Stimulated activated CD4-positive, alpha-beta T cell treated with anti-CD3 and anti-CD28 coated beads, Interleukin-1b, Interleukin-23, amount 100 ng/mL, for 48 hours (primary cell): ENCODE measurements around the gene INTS3.
A peak's percentile ranks its signal among the peaks of the same experiment; 100 is the strongest.
"Not testable (repeated sequence)": the region's sequence is repeated elsewhere in the genome, so short reads cannot be mapped to it uniquely, and the experiment has no call there.

Source experiments
- DNase-seq: peaks from one replicate; pipeline ENCODE4 v3.0.0-alpha.2; 2020

The INTS3 gene

DNA sequence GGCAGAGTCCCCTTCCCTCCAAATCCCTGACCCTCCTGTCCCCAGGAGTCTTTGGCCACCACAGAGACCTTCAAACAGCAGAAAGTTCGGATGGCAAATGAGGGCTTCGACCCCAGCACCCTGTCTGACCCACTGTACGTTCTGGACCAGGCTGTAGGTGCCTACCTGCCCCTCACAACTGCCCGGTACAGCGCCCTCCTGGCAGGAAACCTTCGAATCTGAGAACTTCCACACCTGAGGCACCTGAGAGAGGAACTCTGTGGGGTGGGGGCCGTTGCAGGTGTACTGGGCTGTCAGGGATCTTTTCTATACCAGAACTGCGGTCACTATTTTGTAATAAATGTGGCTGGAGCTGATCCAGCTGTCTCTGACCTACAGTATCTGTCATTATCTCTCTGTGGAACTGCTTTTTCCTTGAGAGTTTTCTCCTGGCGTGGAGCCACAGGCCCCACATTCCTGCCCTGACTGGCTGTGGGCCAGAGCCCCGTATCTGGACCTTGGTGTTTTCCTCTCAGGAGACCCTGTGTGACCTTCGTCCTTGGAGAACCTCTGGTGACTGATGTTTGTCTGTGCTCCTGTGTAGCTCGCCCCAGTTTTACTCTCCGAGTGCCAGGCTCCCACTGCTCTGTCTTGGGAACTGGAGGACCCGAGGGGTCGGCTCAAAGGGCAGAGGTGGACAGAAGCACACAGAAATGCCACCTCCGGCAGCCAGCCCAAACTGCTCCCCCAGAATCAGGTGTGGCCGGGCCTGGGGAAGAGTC lies 52.1 kb downstream of the INTS3 start:
- no peak for DNase-seq

DNA sequence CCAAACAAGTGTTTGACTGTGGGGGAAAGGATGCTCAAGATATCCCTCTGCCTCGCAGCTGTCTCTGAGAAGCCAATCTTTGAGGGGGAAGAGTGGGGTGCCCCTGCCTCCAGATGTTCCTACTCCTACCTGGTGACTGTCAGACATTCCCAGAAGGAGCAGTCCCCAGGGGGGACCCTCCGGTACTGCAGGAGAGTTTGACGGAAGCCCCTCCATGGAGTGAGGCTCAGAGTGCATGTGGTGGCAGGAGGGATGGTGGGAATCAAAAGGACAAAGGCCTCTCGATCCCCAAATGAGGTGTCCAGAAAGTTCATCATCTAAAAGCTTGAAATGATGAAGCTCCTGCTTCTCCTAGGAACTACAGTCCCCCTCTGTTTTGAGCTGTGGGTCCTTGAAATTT lies 52.7 kb downstream of the INTS3 start:
- DNase-seq, result no peak

DNA sequence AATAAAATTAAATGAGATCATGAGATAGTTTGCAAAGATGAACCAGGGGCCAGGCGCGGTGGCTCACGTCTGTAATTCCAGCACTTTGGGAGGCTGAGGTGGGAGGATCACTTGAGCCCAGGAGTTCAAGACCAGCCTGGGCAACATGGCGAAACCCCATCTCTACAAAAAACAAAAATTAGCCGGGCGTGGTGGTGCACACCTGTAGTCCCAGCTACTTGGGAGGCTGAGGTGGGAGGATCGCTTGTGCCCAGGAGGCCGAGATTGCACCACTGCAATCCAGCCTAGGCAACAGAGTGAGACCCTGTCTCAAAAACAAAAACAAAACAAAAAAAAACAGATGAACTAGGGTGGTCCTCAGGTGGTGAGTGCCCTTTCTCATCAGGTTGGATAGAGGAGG lies 54.8 kb downstream of the INTS3 start:
- not testable (repeated sequence) for DNase-seq

DNA sequence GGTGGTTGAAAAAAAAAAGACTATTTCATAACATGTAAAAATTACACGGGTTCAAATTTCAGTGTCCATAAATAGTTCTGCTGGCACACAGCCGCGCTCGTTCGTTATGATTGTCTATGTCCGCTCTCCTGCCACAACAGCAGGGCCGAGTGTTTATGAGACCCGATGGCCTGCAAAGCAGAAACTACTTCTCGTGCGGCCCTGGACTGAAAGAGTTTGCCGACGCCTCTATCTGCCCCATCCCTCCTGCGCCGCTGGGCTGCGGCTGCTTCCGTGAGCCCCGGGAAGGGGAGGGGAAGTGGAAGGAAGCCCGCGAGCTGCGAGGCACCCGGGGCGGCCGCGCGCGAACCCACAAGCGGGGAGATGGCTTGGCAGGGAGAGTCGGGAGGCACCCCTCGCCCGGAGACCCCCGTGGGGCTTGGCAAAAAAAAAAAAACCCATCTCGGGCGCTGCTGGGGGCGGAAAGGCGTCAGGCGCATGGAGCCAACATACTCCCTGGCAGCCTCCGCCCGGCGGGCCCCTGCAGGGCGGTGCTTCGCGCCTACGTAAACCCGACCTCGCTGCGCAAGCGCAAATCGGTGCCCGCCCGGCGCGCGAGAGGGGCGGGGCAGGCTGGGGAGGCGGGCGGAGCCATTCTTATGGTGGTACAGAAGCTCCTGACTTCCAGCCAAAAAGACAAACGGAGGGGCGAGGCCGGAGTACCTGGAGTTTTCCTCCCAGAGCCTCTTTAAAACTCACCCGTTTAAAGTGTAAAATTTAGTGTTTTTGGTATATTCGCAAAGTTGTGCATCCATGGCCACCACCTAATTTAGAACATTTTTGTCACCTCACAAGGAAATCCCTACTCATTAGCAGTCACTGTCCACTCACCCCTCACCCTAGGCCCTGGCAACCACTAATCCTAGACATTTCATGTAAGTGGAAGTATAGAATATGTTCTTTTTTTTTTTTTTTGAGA lies 55.7 kb downstream of the INTS3 start:
- peak; percentile 89 for DNase-seq

DNA sequence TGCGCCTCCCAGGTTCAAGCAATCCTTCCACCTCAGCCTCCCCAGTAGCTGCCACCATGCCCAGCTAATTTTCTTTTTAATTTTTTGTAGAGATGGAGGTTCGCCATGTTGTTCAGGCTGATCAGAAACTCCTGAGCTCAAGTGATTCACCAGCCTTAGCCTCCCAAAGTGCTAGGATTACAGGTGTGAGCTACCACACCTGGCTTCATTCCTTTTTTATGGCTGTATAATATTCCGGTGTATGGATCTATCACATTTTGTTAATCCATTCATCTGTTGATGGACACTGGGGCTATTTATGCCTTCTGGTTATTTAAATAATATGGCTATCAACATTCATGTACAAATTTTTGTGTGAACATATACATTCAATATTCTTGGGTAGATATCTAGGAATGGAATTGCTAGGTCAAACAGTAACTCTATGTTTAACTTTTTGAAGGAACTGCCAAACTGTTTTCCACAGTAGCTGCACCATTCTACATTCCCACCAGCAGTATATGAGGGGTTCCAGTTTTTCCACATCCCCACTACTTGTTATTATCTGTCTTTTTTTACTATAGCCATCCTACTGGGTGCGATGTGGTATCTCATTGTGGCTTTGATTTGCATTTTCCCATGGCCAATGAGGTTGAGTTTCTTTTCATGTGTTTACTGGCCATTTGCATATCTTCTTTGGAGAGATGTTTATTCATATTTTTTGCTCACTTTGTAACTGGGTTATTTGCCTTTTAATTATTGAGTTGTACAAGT lies 58.4 kb downstream of the INTS3 start:
- DNase-seq, result no peak

DNA sequence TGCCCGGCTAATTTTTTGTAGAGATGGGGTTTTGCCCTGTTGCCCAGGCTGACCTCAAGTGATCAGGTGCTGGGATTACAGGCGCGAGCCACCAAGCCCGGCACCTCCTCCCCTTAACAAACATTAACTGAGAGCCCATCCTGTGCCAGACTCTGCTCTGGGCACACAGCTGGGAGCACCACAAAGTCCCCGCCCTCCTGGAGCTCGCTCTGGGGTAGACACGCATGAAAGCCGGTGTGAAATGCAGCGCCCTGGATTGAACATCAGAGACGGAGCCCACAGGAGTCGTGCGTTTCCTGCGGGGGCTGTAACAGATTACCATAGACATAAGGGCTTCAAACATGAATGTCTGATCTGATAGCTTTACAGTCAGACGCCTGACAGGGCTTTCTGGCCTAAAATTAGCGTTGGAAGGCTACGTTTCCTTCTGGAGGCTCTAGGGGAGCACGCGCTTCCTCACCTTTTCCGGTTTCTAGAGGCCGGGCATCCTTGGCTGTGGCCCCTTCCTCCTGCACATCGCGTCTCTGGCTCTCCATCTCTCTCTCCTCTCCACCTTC lies 61.7 kb downstream of the INTS3 start:
- no peak for DNase-seq

DNA sequence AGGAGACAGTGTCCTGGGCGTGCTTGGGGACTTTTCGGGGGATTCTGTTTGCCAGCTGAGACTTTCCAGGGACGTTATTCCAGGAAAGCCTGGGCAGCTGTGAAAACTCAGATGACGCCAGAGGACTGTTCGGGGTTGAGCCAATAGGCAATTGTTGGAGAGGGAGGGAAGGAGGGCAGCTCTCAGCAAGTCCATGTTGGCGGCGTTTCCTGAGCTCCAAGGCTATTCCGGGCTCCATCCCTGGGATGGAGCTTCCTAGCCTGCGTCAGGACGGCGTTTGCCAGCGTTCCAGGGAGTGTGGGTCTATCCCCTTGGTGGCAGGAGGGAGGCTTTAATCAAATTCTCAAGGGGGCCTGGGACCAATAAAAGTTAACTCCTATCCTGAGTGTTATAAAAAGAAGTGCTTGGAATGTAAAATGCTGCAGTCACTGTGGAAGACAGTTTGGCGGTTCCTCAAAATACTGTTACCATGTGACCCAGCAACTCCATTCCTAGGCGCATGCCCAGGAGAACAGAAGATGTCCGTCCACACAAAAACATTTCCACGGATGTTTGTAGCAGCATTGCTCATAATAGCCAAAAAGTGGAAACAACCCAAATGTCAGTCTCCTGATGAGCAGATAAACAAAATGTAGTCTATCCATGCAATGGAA lies 62.6 kb downstream of the INTS3 start:
- no peak for DNase-seq

DNA sequence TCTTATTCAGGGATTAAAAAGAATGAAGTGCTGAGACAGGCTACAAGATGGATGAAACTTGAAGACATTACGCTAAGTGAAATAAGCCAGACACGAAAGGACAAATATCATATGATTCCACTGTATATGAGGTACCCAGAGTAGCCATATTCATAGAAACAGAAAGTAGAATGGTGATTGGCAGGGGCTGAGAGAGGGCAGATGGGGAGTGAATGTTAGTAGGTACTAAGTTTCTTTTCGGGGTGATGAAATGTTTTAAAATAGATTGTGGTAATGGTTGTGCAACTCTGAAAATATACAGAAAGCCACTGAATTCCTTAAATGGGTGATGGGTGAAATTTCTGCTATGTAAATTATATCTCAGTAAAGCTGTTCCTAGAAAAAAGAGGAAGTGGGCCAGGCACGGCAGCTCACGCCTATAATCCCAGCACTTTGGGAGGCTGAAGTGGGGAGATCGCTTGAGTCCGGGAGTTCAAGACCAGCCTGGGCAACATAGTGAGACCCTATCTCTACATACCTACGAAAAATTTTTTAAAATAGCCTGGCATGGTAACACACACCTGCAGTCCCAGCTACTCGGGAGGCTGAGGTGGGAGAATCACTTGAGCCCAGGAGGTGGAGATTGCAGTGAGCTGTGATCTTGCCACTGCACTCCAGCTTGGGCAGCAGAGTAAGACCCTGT lies 63.3 kb downstream of the INTS3 start:
- DNase-seq, result no peak

DNA sequence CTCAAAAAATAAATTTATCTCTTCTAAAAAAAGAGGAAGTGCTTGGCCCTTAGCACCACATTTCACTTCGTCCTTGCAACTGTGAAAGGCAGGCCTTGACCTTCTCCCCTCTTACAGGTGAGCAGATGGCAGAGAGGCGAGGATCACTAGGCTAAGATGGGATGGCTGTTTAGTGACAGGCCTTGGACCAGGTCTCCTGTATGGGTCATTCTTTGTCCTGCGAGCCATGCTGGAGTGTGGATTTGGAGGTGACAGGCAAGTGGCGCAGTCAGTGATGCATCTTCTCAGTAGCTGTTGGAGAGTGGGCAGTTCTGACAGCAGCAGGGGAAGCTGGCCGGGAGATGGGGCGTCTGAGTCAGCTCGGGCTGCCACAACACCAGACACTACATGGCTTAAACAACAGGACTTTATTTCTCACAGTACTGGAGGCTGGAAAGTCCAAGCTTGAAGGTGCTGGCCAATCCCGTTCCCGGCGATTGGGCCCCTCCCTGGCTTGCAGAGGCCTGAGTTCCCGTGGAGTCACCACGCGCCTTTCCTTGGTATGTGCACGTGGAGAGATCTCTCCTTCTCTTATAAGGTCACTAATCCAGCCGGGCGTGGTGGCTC lies 63.9 kb downstream of the INTS3 start:
- DNase-seq, result peak; percentile 33

DNA sequence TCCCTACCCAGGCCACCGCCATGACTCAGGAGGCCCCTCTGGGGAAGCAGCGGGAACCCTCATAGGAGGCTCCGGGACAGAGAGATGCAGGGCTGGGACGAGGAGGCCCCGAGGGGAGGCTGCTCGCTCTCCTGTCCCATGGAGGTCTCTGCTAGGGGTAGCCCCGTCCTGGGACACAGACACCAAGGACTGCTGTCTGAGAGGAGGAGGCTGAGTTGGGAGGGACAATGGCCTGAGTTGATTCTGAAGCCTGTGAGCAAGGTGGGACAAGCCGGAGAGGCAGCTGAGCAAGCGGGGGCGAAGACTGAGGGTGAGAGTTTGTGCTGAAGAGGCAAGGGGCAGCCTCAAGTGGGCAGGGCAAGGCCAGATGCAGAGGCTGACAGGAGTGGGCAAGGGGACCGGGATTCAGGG lies 64.8 kb downstream of the INTS3 start:
- no peak for DNase-seq

DNA sequence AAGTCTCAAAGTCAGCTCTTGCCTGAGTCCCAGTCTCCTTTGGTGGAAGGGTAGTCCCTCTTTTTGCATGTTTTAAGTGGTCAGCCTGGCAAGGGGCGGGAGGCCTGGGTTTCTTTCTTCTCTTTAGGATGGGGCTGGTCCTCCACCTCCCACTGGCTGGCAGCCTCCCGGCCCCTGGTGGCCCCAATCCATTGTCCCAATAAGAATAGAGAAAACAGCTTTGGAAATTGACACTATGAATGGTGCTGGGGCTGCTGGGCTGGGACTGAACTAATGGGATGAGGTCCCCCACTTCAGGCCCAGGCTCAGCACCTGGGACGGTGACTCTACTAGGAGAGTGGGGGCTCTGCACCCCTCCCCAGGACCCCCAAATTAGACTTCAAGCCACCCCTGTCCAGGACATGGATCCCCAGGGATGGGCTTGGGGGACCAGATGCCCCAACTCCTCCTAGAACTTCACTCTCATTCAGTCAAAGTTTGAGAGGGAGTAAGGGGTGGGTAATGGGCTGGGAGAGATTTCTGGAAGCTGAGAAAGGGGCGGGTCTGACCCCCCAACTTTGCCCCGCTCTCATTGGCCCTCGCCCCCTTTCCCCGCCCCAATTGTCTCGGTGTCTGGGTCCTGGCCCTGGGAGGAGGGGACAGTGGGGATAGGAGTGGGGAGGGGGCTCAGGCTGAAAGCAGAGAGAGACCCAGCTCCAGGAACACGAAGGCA lies 65.6 kb downstream of the INTS3 start:
- no peak for DNase-seq

DNA sequence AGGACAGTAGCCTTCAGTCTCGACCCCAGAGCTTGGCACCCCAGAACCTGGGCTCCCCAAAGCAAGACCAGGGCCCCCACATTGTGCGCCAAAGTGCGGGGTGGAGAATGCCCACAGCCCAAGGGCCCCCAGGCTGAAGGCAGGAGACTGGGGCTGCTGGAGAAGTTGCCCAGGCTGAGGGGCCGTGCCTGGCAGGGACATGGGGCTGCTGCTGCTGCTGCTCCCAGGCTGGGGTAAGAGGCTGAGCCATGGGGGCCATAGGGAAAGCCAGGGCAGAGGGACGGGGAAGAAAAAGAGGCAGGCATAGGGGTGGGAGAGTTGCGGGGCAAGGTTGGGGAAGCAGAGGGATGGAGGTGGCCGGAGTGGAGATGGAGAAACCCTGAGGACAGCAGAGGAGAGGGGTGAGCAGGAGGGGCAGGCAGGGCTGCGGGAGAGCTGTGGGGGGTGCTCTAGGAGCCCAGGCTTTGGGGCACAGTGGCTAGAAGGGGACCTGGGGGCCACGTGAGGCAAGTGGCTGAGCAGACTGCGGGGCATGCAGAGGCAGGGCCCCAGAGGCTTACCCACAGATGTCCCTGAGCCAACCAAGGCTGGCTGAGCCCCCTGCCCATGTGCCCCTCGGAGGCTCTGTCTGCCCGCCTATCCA lies 66.2 kb downstream of the INTS3 start:
- no peak for DNase-seq

DNA sequence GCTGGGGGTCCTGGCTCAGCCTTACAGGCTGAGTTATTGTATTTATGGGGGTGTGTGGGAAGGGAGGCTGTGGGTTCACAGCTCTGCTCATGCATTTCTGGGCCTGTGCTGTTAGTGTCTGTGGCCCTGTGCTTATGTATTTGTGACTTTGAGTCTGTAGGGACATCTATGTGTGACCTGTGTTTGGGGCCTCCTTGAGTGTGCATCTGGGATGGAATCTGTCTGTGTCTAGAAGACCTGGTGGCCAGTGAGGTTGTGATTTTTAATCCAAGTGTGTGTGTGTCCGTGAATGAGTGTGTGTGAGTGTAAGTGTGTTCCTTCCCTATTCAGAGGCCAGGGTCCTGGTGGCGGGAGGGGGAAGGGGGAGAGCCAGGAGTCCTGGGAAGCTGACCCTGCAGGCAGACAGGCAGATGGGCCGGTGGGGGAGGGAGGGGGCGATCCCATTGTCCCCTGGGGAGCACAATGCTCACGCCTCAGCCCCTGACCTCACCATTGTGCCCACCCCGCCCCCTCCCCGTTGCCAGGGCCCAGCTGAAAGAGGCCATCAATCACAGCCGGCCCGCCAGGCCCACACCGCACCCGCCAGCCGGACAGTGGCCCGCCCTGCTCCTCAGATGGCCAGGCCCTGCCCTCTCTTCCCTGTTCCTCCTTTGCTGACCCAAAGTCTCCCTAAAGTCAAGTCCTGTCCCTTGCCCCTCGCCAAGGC lies 66.9 kb downstream of the INTS3 start:
- no peak for DNase-seq

DNA sequence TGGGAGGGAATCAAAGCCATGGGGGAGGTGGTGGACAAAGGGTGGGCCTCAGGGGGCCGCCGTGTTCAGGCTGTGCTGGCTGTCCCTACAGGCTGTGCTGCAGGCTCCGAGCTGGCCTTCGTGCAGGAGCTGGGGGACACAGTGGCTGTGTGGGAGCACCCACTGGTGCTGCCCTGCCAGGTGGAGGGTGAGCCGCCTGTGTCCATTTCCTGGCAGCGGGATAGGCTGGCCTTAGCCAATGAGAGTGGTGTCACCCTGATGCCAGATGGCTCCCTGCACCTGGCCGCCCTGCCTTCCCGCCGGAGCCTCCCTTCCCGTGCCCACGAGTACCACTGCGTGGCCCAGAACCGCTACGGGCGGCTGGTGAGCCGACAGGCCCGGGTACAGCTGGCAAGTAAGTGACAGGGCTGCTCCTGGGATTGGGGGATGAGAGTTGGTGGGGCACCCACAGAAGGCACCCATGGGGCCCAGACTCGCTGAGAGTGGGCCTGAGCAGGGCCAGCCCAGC lies 67.5 kb downstream of the INTS3 start:
- DNase-seq, result no peak

DNA sequence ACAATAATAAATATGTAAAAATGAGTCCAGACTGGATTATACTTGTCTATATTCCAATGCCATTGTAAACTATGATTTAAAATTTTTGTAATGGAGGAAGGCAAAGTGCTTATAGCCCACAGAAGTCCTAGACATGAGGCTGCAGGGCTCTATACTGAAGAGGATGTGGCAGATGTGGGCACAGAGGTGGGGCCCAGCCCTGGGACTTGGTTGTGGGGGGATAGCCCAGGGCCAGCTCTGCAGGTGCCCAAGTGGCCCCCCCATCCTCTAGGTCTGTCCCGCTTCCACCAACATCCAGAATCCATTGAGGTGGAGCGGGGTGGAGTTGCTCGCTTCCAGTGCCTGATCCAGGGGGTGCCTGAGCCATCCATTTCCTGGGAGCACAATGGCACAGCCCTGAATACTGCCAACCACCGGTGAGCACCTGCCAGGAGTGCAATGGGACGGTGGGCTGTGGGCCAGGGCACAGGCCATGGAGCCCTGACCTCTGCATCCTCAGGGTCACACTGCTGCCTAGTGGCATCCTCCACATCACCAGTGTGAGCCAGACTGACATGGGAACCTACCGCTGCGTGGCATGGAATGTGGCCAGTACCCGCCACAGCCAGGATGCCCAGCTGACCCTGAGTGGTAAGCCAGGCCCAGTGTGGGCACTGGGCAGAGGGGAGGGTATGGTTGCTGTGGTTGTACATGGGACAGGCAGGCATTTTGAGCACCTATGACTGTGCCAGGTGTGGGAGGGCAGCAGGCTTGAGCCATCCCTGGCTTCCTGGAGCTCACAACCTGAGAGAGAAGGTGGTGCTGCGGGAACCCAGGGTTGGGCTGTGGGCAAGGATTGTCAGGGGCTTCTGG lies 68.3 kb downstream of the INTS3 start:
- DNase-seq, result no peak

DNA sequence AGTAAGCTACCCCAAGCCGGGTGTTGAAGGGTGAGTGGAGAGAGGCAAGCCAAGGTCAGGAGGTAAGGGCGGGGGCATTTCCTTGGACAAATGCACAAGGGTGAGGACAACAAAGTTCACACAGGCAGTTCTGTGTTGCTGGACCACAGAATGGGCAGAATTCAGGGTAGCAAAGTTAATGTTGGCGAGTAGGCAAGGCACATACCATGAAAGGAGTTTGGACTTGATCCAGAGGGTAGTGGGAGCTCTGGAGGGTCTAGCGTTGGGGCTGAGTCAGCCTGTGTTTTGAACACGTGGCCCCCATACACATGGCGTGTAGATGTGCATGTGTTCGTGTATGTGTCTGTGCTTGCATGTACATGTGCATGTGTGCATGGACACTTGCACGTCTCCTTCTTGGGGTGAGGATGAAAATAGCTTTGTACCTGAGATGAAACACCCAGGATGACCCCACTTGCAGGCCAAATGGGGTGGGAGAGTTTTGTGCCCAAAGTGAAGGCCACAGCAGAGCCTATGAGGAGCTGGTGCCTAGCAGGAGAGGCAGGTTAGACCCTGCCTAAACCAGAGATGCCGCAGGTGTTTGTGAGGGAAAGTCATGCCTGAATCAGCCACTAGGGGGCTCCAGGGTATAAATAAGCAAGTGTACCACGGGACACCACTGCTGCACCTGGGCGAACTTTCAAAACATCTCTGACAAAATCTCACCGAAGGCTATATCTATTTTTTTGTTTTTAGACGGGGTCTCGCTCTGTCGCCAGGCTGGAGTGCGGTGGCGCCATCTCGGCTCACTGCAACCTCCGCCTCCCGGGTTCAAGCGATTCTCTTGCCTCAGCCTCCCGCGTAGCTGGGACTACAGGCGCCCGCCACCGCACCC lies 69.2 kb downstream of the INTS3 start:
- DNase-seq, result peak; percentile 80

DNA sequence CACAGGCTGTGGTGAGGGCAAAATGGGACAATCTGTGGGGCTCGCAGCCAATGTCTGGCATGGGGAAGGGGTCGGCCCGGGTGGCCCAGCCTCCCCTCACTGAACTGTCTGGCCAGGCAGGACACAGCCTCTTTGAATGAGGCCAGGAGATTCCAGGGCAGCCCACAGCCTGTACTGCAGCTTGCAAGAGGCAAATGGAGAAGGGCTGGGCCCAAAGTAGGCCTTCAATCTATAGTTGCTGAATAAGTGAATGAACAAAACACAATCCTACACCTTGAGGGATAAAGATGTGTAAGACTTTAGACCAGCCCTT lies 70.6 kb downstream of the INTS3 start:
- DNase-seq, result no peak
